GOT3 (cell line): ENCODE measurements around the gene GABPA.
A peak's percentile ranks its signal among the peaks of the same experiment; 100 is the strongest.
"Not testable (repeated sequence)": the region's sequence is repeated elsewhere in the genome, so short reads cannot be mapped to it uniquely, and the experiment has no call there.

Experiments
- DNase-seq: peaks from one replicate; lab custom pipeline; 2025; ENCODE audit warnings: mixed read lengths; lab: John Stamatoyannopoulos, UW

Gene GABPA

GRCh38 chr21:25737421-25737820 lies 2.6 kb downstream of the GABPA start:
- no peak for DNase-seq

GRCh38 chr21:25742900-25743299 lies 8.1 kb downstream of the GABPA start:
- no peak for DNase-seq

GRCh38 chr21:25744854-25745253 lies 10.1 kb downstream of the GABPA start:
- no peak for DNase-seq

GRCh38 chr21:25750085-25750484 lies 15.3 kb downstream of the GABPA start:
- no peak for DNase-seq

- no peak for DNase-seq
These were observed 17.6 kb downstream of the GABPA start for GRCh38 chr21:25752416-25752815.

- DNase-seq: no peak
These were observed 21.6 kb downstream of the GABPA start for GRCh38 chr21:25756190-25756932.

- no peak for DNase-seq
These were observed 22.8 kb downstream of the GABPA start for GRCh38 chr21:25757531-25757930.

GRCh38 chr21:25759573-25759972 lies 24.8 kb downstream of the GABPA start:
- DNase-seq: no peak

- DNase-seq: no peak
These were observed 25.3 kb downstream of the GABPA start for GRCh38 chr21:25760061-25760460.

- DNase-seq: no peak
These were observed 25.9 kb downstream of the GABPA start for GRCh38 chr21:25760677-25761076.

- DNase-seq: no peak
These were observed 29.3 kb downstream of the GABPA start for GRCh38 chr21:25764065-25764464.

- DNase-seq: no peak
These were observed 33.1 kb downstream of the GABPA start for GRCh38 chr21:25767921-25768320.

GRCh38 chr21:25772686-25773085 lies 37.9 kb downstream of the GABPA start:
- DNase-seq: no peak

GRCh38 chr21:25776440-25776839 lies 41.7 kb downstream of the GABPA start:
- DNase-seq: no peak

- not testable (repeated sequence) for DNase-seq
These were observed 43.5 kb downstream of the GABPA start for GRCh38 chr21:25778126-25778875.

- DNase-seq: no peak
These were observed 53.9 kb downstream of the GABPA start for GRCh38 chr21:25788677-25789076.

- DNase-seq: no peak
These were observed 55.5 kb downstream of the GABPA start for GRCh38 chr21:25790122-25790877.

- no peak for DNase-seq
These were observed 56.1 kb downstream of the GABPA start for GRCh38 chr21:25790878-25791204.

- DNase-seq: no peak
These were observed 56.5 kb downstream of the GABPA start for GRCh38 chr21:25791319-25791718.

GRCh38 chr21:25801217-25802014 lies 66.6 kb downstream of the GABPA start:
- DNase-seq: peak; percentile 56

- no peak for DNase-seq
These were observed 71.3 kb downstream of the GABPA start for GRCh38 chr21:25806060-25806459.

GRCh38 chr21:25807191-25807590 lies 72.4 kb downstream of the GABPA start:
- no peak for DNase-seq
